GM06990 (cell line): ENCODE measurements around the gene HEATR9.

Experiments
- DNase-seq: peaks from one replicate; pipeline ENCODE4 v3.0.0-alpha.2; 2011; ENCODE audit not compliant: insufficient read length; ENCODE audit errors: extremely low read depth
- H3K27me3 ChIP-seq: replicated peaks from 2 replicates; pipeline ENCODE4 v1.6.0; 2011; ENCODE audit warnings: low read length; ENCODE audit not compliant: control insufficient read depth, insufficient read depth
- H3K36me3 ChIP-seq: 2 replicates; pipeline ENCODE4 v1.5.1; 2011; ENCODE audit warnings: low read length; ENCODE audit not compliant: control insufficient read depth, insufficient read depth
- H3K4me3 ChIP-seq: replicated peaks from 2 replicates; pipeline ENCODE4 v1.5.1; 2011; ENCODE audit warnings: low read depth, mild to moderate bottlenecking, control low read depth, low read length
- TF ChIP-seq, protein P1 (sequence below): IDR thresholded peaks from 2 replicates; pipeline ENCODE4 v1.5.1; 2011; ENCODE audit warnings: low read length, control low read depth, mild to moderate bottlenecking, inconsistent platforms; ENCODE audit not compliant: insufficient read depth, poor library complexity, severe bottlenecking

The HEATR9 gene

GRCh38 chr17:35892091-35893035, 23.7 kb upstream of the HEATR9 start:
- no peaks in the 10 kb centered on the region for H3K27me3 ChIP-seq
- no peak overlapping the region for H3K4me3 ChIP-seq
- TF ChIP-seq, protein P1, sequence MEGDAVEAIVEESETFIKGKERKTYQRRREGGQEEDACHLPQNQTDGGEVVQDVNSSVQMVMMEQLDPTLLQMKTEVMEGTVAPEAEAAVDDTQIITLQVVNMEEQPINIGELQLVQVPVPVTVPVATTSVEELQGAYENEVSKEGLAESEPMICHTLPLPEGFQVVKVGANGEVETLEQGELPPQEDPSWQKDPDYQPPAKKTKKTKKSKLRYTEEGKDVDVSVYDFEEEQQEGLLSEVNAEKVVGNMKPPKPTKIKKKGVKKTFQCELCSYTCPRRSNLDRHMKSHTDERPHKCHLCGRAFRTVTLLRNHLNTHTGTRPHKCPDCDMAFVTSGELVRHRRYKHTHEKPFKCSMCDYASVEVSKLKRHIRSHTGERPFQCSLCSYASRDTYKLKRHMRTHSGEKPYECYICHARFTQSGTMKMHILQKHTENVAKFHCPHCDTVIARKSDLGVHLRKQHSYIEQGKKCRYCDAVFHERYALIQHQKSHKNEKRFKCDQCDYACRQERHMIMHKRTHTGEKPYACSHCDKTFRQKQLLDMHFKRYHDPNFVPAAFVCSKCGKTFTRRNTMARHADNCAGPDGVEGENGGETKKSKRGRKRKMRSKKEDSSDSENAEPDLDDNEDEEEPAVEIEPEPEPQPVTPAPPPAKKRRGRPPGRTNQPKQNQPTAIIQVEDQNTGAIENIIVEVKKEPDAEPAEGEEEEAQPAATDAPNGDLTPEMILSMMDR = no peak
- peak; percentile 48 for DNase-seq
- no peaks in the 10 kb centered on the region for H3K36me3 ChIP-seq

DNA sequence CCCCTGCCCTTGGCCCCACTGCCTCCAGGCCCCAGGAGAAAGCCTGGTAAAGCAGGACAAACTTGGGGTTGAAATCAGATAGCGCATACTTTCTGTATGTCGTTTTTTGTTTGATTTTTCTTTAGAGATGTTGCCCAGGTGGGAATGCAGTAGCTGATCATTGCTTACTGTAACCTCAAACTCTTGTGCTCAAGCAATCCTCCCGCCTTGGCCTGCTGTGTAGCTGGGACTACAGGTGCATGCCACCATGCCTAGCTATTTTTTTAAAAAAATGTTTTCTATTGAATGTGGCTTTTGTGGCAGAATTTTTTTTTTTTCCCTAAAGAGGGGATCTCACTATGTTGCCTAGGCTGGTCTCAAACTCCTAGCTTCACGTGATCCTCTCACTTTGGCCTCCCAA, 22.6 kb upstream of the HEATR9 start:
- H3K27me3 ChIP-seq = no peaks in the 10 kb centered on the region
- no peak overlapping the region for H3K4me3 ChIP-seq
- no peaks in the 10 kb centered on the region for H3K36me3 ChIP-seq
- DNase-seq = no peak
- TF ChIP-seq, protein P1 = no peak

GRCh38 chr17:35890774-35891155, 22.1 kb upstream of the HEATR9 start:
- no peaks in the 10 kb centered on the region for H3K27me3 ChIP-seq
- no peak for DNase-seq
- no peak overlapping the region for H3K4me3 ChIP-seq
- no peaks in the 10 kb centered on the region for H3K36me3 ChIP-seq
- TF ChIP-seq, protein P1 = no peak

DNA sequence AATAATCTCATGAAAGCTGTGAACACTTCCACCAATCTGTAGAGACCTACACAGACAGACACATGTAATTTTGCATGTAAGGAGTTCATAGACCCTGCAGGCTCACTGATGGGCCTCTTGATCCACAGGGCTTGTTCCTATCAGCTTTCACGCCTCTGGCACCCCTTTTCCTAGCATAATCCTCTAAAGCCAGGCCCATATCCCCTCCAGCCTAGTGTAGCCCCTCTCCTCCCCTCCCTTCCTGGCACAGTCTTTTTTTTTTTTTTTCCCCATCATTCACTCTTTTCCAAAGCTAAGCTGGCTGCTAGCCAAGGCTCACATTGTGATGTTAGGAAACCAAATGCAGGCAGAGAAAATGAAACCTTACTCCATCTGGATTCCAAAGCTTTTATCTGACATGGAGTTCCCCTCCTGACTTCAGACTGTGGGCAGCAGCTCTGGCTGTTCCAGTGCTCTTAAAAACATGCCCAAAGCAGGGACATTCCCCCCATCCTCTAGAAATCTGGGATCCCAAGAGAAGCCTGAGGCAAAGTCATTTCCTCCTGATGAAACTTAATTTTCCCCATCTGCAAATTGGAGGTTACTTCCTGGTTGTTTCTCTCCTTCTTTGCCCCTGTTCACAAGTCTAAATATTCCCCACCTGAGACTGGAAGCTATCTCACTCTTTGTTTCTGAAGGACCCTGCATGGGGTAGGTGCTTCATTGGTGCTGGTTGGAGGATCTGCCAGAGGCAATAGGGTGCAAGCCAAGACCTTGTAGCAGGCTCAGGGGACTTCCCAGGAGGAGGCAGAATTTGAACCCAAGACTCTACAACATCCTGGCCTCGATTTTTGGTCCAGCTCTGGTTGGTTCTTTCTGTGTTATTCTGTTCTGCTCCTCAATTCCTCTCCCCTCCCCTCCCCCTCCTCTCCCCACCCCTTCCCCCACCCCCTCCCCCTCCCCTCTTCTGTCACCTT, 21.4 kb upstream of the HEATR9 start:
- H3K4me3 ChIP-seq = no peak overlapping the region
- no peaks in the 10 kb centered on the region for H3K36me3 ChIP-seq
- TF ChIP-seq, protein P1 = no peak
- no peaks in the 10 kb centered on the region for H3K27me3 ChIP-seq
- DNase-seq = no peak

- H3K27me3 ChIP-seq = no peaks in the 10 kb centered on the region
- no peak overlapping the region for H3K4me3 ChIP-seq
- H3K36me3 ChIP-seq = no peaks in the 10 kb centered on the region
- no peak for DNase-seq
- TF ChIP-seq, protein P1 = no peak
Observed at GRCh38 chr17:35889241-35889640, 20.6 kb upstream of the HEATR9 start.
